Activated CD8-positive, alpha-beta memory T cell treated with anti-CD3 and anti-CD28 coated beads, Interleukin-2, amount 50 U/mL, for 24 hours (primary cell): ENCODE data around the gene DIDO1.

ENCODE experiments used
- DNase-seq: peaks from one replicate; pipeline ENCODE4 v3.0.0-alpha.2; 2020; ENCODE audit errors: extremely low read depth

The DIDO1 gene

GRCh38 chr20:62835931-62836861 lies 90.1 kb downstream of the DIDO1 start:
- DNase-seq, result no peak

GRCh38 chr20:62834967-62835730 lies 91.2 kb downstream of the DIDO1 start:
- DNase-seq, result no peak

- DNase-seq, result no peak
Observed at GRCh38 chr20:62832951-62833391, 93.3 kb downstream of the DIDO1 start.

GRCh38 chr20:62832212-62832922 lies 93.9 kb downstream of the DIDO1 start:
- DNase-seq, result no peak

- DNase-seq, result no peak
Observed at GRCh38 chr20:62831854-62832211, 94.5 kb downstream of the DIDO1 start.

GRCh38 chr20:62831361-62831788 lies 94.9 kb downstream of the DIDO1 start:
- DNase-seq, result no peak

GRCh38 chr20:62830821-62831220 lies 95.5 kb downstream of the DIDO1 start:
- DNase-seq, result no peak

- no peak for DNase-seq
Observed at GRCh38 chr20:62830251-62830650, 96.1 kb downstream of the DIDO1 start.

- no peak for DNase-seq
Observed at GRCh38 chr20:62829231-62830230, 96.8 kb downstream of the DIDO1 start.

- no peak for DNase-seq
Observed at GRCh38 chr20:62828511-62829230, 97.6 kb downstream of the DIDO1 start.

GRCh38 chr20:62828051-62828450 lies 98.3 kb downstream of the DIDO1 start:
- DNase-seq, result no peak
